Retinal pigment epithelial cell (primary cell): ENCODE measurements around the gene CACNA2D3.

Experiments used
- DNase-seq: peaks from one replicate; pipeline ENCODE4 v3.0.0-alpha.2; 2010; ENCODE audit warnings: low read depth
- H3K4me3 ChIP-seq: 2 replicates; pipeline ENCODE4 v1.5.1; 2011; ENCODE audit warnings: mild to moderate bottlenecking, low read length, control low read depth, moderate library complexity
- CTCF ChIP-seq: conservative IDR thresholded peaks from 2 replicates; pipeline ENCODE4 v1.5.1; 2011; ENCODE audit warnings: low read depth, low read length, control low read depth, inconsistent platforms

CACNA2D3 gene

GRCh38 chr3:54279005-54279583, 156.7 kb downstream of the CACNA2D3 start:
- TF ChIP-seq CTCF = no peak
- no peak for DNase-seq
- no peak overlapping the region for H3K4me3 ChIP-seq

DNA sequence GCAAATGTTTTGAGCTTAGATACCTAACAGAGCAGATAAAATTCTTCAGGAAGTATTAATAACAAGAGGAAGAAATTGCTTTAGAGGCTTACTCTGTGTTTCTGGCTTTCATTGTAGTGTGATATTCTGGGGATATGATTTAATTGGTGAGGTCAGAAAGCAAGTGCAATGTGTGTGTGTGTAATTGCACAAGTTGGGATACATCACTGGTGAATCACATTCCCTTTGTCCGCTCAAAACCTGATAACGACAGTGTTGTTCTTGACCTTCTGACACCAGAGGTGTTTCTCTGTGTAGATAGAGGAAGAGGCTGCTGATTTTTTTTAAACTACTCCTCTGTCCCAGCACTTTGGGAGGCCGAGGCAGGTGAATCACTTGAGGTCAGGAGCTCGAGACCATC, 161.1 kb downstream of the CACNA2D3 start:
- no peak for TF ChIP-seq CTCF
- DNase-seq = no peak
- no peak overlapping the region for H3K4me3 ChIP-seq

- no peak for TF ChIP-seq CTCF
- no peak overlapping the region for H3K4me3 ChIP-seq
- no peak for DNase-seq
Measured at GRCh38 chr3:54294214-54294613, 171.9 kb downstream of the CACNA2D3 start.

- no peak for DNase-seq
- TF ChIP-seq CTCF = no peak
- no peak overlapping the region for H3K4me3 ChIP-seq
Measured at GRCh38 chr3:54296531-54296930, 174.2 kb downstream of the CACNA2D3 start.

GRCh38 chr3:54299169-54299935, 177.0 kb downstream of the CACNA2D3 start:
- TF ChIP-seq CTCF = no peak

GRCh38 chr3:54303517-54304375, 181.4 kb downstream of the CACNA2D3 start:
- DNase-seq = no peak
- H3K4me3 ChIP-seq = no peak overlapping the region
- TF ChIP-seq CTCF = no peak

More at GRCh38 chr3:54299169-54299935, 177.0 kb downstream of the CACNA2D3 start:
- H3K4me3 ChIP-seq = no peak overlapping the region
- DNase-seq = no peak
